Adrenal gland (tissue), 12 donors: Measurements from ENCODE around the gene PRC1. TPM values are rescaled to one million over a fixed set of nuclear protein-coding genes. Genes with fewer than 3 reads are reported as not detected.

ENCODE experiments used
- DNase-seq, 7 donors: peaks; one replicate each; pipeline ENCODE4 v3.0.0-alpha.2; 2019 to 2020
- H3K27ac ChIP-seq, 5 donors: fragments of 200-600 bp; sonication (generic) in 4 of 5; 1 replicate in 3 of 5; 2 replicates in 2 of 5; pipeline versions ENCODE4 v1.5.1 to v1.8.0; 2016 to 2020; ENCODE audit warnings: mild to moderate bottlenecking in 1 of 5
- H3K27me3 ChIP-seq: fragments of 200-600 bp; 2 replicates; pipeline ENCODE4 v1.8.0; 2021
- H3K36me3 ChIP-seq, 2 donors: fragments of 200-600 bp; replicated peaks in 1 of 2; 1 replicate in 1 of 2; 2 replicates in 1 of 2; pipeline versions ENCODE4 v1.5.1 to v1.8.0; 2018 to 2022
- H3K4me1 ChIP-seq, 2 donors: fragments of 200-600 bp; replicated peaks in 1 of 2; 1 replicate in 1 of 2; 2 replicates in 1 of 2; pipeline versions ENCODE4 v1.5.1 to v1.8.0; 2018 to 2021
- H3K4me3 ChIP-seq, 4 donors: fragments of 200-600 bp; sonication (generic) in 3 of 4; one replicate each; pipeline ENCODE4 v1.5.1; 2016 to 2018
- H3K9me3 ChIP-seq, 3 donors: fragments of 200-600 bp; sonication (generic) in 1 of 3; replicated peaks in 1 of 3; 1 replicate in 2 of 3; 2 replicates in 1 of 3; pipeline versions ENCODE4 v1.5.1 to v1.8.0; 2016 to 2021
- POLR2A ChIP-seq, 2 donors: fragments of 450-650 bp; IDR thresholded peaks; one replicate each; pipeline ENCODE4 v1.6.1; 2017; ENCODE audit warnings: antibody characterized with exemption in 2 of 2, mild to moderate bottlenecking in 2 of 2, moderate library complexity in 1 of 2
- WGBS, 4 donors: extraction: QIAGEN DNeasy Blood & Tissue Kit in 2 of 4; methylation state at CpG; one replicate each; pipeline versions ENCODE4 v1.1.5 to v1.1.7; 2013 to 2017; 5-methylcytosine and 5-hydroxymethylcytosine counted together
- intact Hi-C, 2 donors: fragments of 100-400 bp; cut with DNase I; formaldehyde crosslinking; loops; one replicate each; pipeline versions ENCODE4 v1.14.1 to v1.15.0; 2022 to 2023
- polyA plus RNA-seq, 3 donors: library from polyadenylated mRNA; stranded (reverse); fragments of 200-250 nt in 2 of 3; fragments of 350-450 nt in 1 of 3; fragmentation: Illumina TruSeq in 1 of 3; extraction: RNeasy Lipid Tissue Mini Kit (QIAGEN cat#74804) in 1 of 3; gene quantifications; one replicate each; pipeline ENCODE4 v1.2.3, GENCODE V29; 2013 to 2014
- total RNA-seq, 9 donors: library from RNA; depleted of rRNA in 4 of 9; stranded (reverse); fragments of >200 nt in 4 of 9; fragments of 120-200 nt in 1 of 9; fragmentation: NEBNext Ultra II Directional in 1 of 9; extraction: Animal tissue kit (Norgen Biotek cat#: 25700) in 1 of 9; gene quantifications; one replicate each; pipeline versions ENCODE4 v1.1.0 to v1.2.4, GENCODE V29; 2013 to 2023
- TF ChIP-seq, protein P1 (sequence below), 6 experiments: fragments of 450-650 bp in 4 of 6; fragments of 200-600 bp in 2 of 6; sonication (generic) in 1 of 6; IDR thresholded peaks; 1 replicate in 5 of 6; 2 replicates in 1 of 6; pipeline versions ENCODE4 v1.5.1 to v1.8.0; 2016 to 2021; ENCODE audit warnings: antibody characterized with exemption in 6 of 6, mild to moderate bottlenecking in 2 of 6, moderate library complexity in 1 of 6
- donor health status: healthy with polysubstance abuse.
- donor health status: Bipolar disorder and iron deficiency.
- donor health status: DM: yes; HTN: yes; CAD: no.
- donor health status: DM: no; HTN: no; CAD: no.
- donor health status: DM: no; HTN: no; CAD: no.
- donor health status: DM: yes; HTN: yes; CAD: no.

PRC1 gene
- total and polyA plus RNA-seq, 12 donors = 4.7 to 63.8 (median 6.6) TPM

DNA sequence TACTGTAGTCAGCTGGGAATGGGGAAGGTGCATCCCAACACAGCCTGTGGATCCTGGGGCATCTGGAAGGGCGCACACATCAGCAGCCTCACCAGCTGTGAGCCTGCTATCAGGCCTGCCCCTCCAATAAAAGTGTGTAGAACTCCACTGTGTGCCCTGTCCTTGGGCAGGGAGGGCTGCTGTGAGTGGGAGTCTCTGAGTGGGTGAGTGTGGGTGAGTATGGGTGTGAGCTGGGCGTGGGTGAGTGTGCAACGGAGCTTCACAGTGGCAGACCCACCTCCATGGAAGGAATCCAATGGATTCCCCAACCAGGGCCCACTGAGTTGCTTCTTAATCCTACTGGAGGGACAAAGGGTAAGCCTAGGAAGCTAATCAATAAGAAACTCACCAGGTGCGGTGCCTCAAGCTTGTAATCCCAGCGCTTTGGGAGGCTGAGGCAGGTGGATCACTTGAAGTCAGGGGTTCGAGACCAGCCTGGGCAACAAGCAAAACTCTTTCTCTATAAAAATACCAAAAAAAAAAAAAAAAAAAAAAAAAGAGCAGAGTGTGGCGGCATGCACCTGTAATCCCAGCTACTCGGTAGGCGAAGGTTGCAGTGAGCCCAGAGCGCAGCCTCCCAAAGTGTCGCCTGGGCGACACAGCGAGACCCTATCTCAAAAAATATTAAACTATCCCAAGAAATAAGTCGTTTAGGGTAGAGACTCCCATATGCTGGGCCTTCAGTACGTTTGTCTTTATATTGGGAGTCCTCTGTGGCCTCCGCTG is 40.2 kb downstream of the PRC1 start:
- Histone ChIP-seq H3K4me1 (peaks cover 12 to 25% of the 10 kb centered on the region in 2 donors), H3K36me3 (peaks cover 0 to 48% of the 10 kb centered on the region in 2 donors), H3K27ac (peak overlapping the region; percentile 60 to 97 (median 83)), H3K27me3 (no peaks in the 10 kb centered on the region), H3K9me3 (no peaks in the 10 kb centered on the region), H3K4me3 (peak overlapping the region in 1 of 4 donors; percentile 87)
- intact Hi-C loops = loop anchor here in 1 of 2 donors (10.0 kb wide), 1 partner anchor 81 kb away; no protein-coding TSS in a partner anchor
- no peak for TF ChIP-seq POLR2A (IDR thresholded peaks at IDR 0.05)
- no peak for DNase-seq
- WGBS, 4 donors = 70 to 74% (median 74%) methylated on average over 13 to 16 of the region's 16 CpGs

DNA sequence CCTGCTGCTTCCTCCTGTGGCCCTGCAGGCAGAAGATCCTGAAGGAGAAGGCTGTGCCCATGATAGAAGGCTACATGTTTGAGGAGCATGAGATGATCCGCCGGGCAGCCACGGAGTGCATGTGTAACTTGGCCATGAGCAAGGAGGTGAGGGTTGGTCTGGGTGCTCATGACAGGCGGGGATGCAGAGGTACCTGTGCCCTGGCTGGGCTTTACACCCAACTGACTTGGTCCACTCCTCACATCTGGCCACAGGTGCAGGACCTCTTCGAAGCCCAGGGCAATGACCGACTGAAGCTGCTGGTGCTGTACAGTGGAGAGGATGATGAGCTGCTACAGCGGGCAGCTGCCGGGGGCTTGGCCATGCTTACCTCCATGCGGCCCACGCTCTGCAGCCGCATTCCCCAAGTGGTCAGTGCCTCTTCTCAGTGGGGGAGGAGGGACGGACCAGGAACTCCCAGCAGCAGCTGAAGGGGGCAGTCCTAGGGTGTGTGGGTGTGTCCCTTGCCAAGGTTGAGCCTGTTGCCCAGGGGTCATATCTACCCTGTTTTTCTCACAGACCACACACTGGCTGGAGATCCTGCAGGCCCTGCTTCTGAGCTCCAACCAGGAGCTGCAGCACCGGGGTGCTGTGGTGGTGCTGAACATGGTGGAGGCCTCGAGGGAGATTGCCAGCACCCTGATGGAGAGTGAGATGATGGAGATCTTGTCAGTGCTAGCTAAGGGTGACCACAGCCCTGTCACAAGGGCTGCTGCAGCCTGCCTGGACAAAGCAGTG is 41.2 kb downstream of the PRC1 start:
- WGBS, 4 donors = 92 to 100% (median 94%) methylated on average over 2 to 14 of the region's 14 CpGs
- TF ChIP-seq, protein P1, sequence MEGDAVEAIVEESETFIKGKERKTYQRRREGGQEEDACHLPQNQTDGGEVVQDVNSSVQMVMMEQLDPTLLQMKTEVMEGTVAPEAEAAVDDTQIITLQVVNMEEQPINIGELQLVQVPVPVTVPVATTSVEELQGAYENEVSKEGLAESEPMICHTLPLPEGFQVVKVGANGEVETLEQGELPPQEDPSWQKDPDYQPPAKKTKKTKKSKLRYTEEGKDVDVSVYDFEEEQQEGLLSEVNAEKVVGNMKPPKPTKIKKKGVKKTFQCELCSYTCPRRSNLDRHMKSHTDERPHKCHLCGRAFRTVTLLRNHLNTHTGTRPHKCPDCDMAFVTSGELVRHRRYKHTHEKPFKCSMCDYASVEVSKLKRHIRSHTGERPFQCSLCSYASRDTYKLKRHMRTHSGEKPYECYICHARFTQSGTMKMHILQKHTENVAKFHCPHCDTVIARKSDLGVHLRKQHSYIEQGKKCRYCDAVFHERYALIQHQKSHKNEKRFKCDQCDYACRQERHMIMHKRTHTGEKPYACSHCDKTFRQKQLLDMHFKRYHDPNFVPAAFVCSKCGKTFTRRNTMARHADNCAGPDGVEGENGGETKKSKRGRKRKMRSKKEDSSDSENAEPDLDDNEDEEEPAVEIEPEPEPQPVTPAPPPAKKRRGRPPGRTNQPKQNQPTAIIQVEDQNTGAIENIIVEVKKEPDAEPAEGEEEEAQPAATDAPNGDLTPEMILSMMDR (IDR thresholded peaks at IDR 0.05) = no peak
- no peak for TF ChIP-seq POLR2A (IDR thresholded peaks at IDR 0.05)
- Histone ChIP-seq H3K4me3 (no peak overlapping the region), H3K4me1 (peaks cover 12 to 25% of the 10 kb centered on the region in 2 donors), H3K36me3 (peaks cover 0 to 57% of the 10 kb centered on the region in 2 donors), H3K27me3 (no peaks in the 10 kb centered on the region), H3K9me3 (no peaks in the 10 kb centered on the region), H3K27ac (no peak overlapping the region)
- DNase-seq = no peak
- intact Hi-C loops = loop anchor here in 1 of 2 donors (10.0 kb wide), 1 partner anchor 82 kb away; no protein-coding TSS in a partner anchor

DNA sequence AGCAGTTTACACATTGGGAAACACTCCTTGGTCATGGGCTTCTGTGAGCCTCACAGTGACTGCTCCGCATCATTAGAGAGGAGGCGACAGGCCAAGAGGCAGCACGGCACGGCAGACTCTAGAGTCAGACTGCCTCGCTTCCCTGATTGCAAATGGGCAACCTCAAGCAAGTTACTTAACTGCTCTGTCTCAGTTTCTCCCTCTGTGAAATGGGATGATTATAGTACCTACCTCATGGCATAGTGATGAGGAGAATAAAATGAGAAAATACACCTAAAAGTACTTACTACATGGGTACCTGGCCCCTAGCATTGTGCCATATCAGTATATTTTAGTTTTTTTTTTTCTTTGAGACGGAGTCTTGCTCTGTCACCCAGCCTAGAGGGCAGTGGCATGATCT is 43.7 kb downstream of the PRC1 start:
- Histone ChIP-seq H3K4me3 (no peak overlapping the region), H3K27ac (no peak overlapping the region), H3K36me3 (peaks cover 0 to 78% of the 10 kb centered on the region in 2 donors), H3K4me1 (peaks cover 5 to 10% of the 10 kb centered on the region in 2 donors), H3K9me3 (no peaks in the 10 kb centered on the region), H3K27me3 (no peaks in the 10 kb centered on the region)
- TF ChIP-seq POLR2A (IDR thresholded peaks at IDR 0.05) = no peak
- TF ChIP-seq, protein P1 (IDR thresholded peaks at IDR 0.05) = no peak
- 81 to 98% (median 95%) methylated on average over 1 to 6 of the region's 6 CpGs for WGBS, 4 donors
- intact Hi-C loops = loop anchor here in 1 of 2 donors (10.0 kb wide), 1 partner anchor 84 kb away; no protein-coding TSS in a partner anchor
- no peak for DNase-seq

DNA sequence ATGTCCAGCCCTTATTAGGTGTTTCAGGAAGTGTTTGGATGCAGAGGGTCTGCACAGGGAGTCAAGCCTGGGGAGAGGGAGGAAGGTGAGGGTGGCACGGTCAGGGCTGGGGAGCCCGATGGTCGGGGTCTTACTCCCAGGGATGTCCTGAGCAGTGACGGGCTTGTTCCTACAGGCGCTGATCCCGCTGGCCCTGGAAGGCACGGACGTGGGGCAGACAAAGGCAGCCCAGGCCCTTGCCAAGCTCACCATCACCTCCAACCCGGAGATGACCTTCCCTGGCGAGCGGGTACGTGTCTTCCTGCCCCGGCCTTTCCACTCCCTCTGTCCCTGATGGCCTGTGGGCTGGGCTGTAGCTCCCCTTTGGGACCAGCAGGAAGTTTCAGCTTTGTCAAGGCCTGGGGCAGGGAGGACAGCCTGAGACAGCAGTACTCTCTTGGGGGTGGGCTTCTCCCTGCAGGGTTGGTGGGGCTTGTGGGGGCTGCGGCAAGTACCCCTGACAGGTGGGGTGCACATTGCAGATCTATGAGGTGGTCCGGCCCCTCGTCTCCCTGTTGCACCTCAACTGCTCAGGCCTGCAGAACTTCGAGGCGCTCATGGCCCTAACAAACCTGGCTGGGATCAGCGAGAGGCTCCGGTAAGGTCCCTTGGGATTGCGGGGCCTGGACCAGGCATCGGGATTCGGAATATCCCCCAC is 44.2 kb downstream of the PRC1 start:
- DNase-seq = no peak
- H3K4me1 ChIP-seq = peaks cover 0 to 5% of the 10 kb centered on the region in 2 donors
- intact Hi-C loops = loop anchor here in 1 of 2 donors (10.0 kb wide), 1 partner anchor 85 kb away; no protein-coding TSS in a partner anchor
- H3K36me3 ChIP-seq = peaks cover 0 to 84% of the 10 kb centered on the region in 2 donors
- TF ChIP-seq POLR2A (IDR thresholded peaks at IDR 0.05) = no peak
- TF ChIP-seq, protein P1 (IDR thresholded peaks at IDR 0.05) = no peak
- WGBS, 4 donors = 87 to 95% (median 91%) methylated on average over 9 to 23 of the region's 23 CpGs
- H3K9me3 ChIP-seq = no peaks in the 10 kb centered on the region
- no peak overlapping the region for H3K27ac ChIP-seq
- no peak overlapping the region for H3K4me3 ChIP-seq
- no peaks in the 10 kb centered on the region for H3K27me3 ChIP-seq
